Left ventricle myocardium superior (tissue), 1 donor: ENCODE results near the gene TMEM52. TPM values are rescaled to one million over a fixed set of nuclear protein-coding genes. Genes with fewer than 3 reads are reported as not detected.
A peak's percentile ranks its signal among the peaks of the same experiment; 100 is the strongest.

Experiments used
- ATAC-seq: fragments of 200-7000 bp; cut with Tn5 transposase; one replicate; pipeline ENCODE4 v1.9.1; 2020; ENCODE audit warnings: mild to moderate bottlenecking, moderate library complexity
- DNase-seq: peaks from one replicate; pipeline ENCODE4 v3.0.0-alpha.2; 2020
- intact Hi-C: fragments of 100-400 bp; cut with micrococcal nuclease; formaldehyde crosslinking; loops from one replicate; pipeline ENCODE4 v1.11.0; 2022
- long read RNA-seq: library from polyadenylated mRNA; unstranded; transcript quantifications from one replicate; pipeline ENCODE4 v2.0.0, GENCODE V29; 2021
- total RNA-seq: library from RNA; stranded (reverse); fragmentation: NEBNext Ultra II Directional; extraction: Animal tissue kit (Norgen Biotek cat#: 25700); gene quantifications from one replicate; pipeline ENCODE4 v1.2.1, GENCODE V29; 2021
- donor health status: DM: no; HTN: yes; CAD: no; lungs with severe emphysema.

The TMEM52 gene
- 1.7 TPM for total RNA-seq
- long read RNA-seq, partial matches to known transcripts: 0 of 3 reads
- long read RNA-seq, other reads (novel, unspliced or antisense): 0 of 3 reads

GRCh38 chr1:1918901-1919303 lies at the start of gene TMEM52:
TMEM52 (minus strand) TSS chr1:1919279; CDS start chr1:1919265, 14 bp downstream.
- intact Hi-C loops: no loop called here
- ATAC-seq: no peak
- no peak for DNase-seq

- DNase-seq: no peak
- intact Hi-C loops: loop anchor here (10.0 kb wide), 1 partner anchor 77 kb away; no protein-coding TSS in a partner anchor
- ATAC-seq: no peak
These were observed 48.8 kb upstream of the TMEM52 start for GRCh38 chr1:1967879-1968278.

GRCh38 chr1:1967151-1967550 lies 48.1 kb upstream of the TMEM52 start:
- ATAC-seq: no peak
- intact Hi-C loops: loop anchor here (10.0 kb wide), 1 partner anchor 78 kb away; no protein-coding TSS in a partner anchor
- no peak for DNase-seq

DNA sequence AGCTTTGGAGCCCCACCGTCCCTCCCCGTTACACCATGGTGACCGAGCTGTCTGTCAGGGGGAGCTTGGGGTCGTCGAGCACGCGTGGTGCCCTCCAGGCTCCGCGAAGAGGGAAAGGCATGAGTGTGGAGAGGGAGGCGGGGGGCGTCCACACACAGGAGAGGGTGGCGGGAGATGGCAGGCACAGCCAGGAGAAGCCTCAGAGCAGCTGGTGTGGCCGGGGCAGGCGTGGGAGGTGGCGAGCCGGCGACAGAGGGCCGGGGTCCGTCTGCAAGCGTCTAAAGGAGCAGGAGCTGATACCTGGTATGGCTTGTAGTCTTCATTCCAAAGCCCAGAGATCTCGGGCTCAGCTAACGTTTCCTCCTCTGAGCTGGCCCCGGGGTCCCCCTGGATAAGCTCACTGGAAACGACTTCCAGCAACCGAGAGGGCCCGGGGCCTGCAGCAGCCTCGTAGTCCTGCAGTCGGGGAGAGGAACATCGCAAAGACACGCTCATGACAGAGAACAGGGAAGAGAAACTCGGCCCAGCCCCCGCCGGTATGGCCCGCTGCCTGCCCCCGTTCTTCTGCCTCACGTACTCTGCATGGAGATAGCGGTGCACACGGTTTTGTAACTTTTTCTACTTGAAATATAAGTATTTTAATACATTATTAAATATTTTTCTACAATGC lies 47.1 kb upstream of the TMEM52 start:
- DNase-seq (no peak), ATAC-seq (no peak)
- intact Hi-C loops: loop anchor here (10.0 kb wide), 1 partner anchor 79 kb away; no protein-coding TSS in a partner anchor

DNA sequence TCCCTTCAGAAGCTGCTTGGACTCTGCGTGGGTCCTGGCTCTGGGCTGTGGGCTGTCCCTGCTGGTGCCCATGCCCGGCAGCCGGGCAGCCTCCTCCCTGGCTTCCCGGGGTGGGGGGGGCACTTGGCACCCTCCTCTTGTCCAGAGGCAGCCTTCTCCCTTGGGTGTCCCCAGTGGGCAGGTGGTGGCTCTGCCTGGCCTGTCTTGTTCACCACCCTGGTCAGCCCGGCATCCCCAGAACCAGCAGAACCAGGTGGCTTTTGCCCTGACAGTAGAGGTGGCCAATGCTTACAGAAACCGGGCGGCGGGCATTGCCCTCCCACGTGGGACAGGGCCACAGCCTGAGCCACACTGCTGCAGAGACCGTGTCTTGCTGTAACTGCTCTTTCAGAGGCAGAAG lies 46.5 kb upstream of the TMEM52 start:
- ATAC-seq (no peak), DNase-seq (no peak)
- intact Hi-C loops: loop anchor here (10.0 kb wide), 1 partner anchor 79 kb away; no protein-coding TSS in a partner anchor

GRCh38 chr1:1964811-1965210 lies 45.7 kb upstream of the TMEM52 start:
- no peak for DNase-seq
- no peak for ATAC-seq
- intact Hi-C loops: loop anchor here (10.0 kb wide), 1 partner anchor 80 kb away; no protein-coding TSS in a partner anchor

- intact Hi-C loops: loop anchor here (10.0 kb wide), 1 partner anchor 81 kb away; no protein-coding TSS in a partner anchor
- DNase-seq (no peak), ATAC-seq (no peak)
These were observed 44.5 kb upstream of the TMEM52 start for GRCh38 chr1:1963570-1963969.

DNA sequence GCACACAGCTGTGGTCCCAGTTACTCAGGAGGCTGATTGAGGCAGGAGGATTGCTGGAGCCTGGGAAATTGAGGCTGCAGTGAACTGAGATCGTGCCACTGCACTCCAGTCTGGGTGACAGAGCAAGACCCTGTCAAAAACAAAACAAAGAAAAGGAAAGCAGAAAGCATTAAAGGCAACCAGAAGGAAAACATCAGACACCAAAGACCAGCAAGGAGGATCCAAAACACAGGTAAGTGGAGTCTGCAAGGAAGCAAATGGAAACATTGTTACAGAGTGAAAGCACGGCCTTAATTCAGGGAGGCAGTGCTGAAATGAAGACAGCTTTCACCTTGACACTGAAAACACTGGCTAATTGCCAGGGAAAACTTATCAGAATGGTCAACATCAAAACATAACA lies 43.7 kb upstream of the TMEM52 start:
- no peak for ATAC-seq
- DNase-seq: no peak
- intact Hi-C loops: loop anchor here (10.0 kb wide), 1 partner anchor 82 kb away; no protein-coding TSS in a partner anchor

DNA sequence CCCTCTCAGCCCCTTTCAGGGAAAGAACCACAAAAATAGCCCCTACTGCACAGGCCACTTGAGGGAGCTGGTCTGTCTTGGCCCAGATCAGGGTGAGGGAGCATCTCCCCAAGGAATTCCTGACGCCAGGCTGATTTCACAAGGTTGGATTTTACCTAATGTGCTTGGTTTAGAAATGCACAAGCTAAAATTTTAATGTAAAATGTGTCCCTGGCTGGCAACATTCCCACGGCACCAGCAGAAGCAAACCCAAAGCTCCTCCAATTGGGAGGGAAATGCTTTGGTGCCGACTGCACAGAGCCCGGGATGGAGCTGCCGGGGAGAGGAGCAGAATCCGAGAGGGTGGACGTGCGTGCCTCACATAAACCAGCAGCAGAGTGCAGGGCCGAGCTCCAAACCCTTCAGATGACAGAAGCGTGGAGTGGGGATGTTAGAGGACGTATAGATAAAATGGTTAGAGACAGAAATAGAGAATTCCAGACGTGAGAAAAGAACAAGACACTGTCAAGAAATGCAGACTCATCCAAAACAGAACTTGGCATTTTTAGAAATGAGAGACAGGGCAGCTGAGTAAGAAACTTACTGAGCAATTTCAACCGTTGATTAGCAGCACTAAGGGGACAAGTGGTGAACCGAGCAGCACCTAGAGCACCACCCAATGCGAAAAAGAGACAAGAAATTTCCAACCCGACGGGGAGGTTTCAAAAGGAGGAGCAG lies 41.6 kb upstream of the TMEM52 start:
- intact Hi-C loops: loop anchor here (10.0 kb wide), 1 partner anchor 84 kb away; no protein-coding TSS in a partner anchor
- DNase-seq (no peak), ATAC-seq (no peak)

GRCh38 chr1:1959840-1960479 lies 40.9 kb upstream of the TMEM52 start:
- ATAC-seq: peak; percentile 97

DNA sequence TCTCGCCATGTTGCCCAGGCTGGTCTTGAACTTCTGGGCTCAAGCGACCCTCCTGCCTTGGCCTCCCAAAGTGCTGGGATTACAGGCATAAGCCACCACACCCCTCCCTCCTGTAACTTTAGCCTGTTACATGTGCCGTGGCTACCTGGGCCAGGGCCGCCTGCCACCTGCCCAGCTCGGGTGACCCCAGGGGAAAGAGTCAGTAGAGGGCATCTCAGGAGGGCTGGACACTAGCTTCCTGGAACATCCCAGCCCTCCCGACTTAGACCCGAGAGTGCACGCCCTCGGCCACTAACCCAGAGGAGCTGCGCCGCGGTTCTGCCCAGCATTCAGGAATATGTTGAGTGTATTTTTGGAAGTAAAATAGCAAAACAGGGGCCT lies 40.4 kb upstream of the TMEM52 start:
- no peak for DNase-seq
- no peak for ATAC-seq

More at GRCh38 chr1:1959840-1960479, 40.9 kb upstream of the TMEM52 start:
- intact Hi-C loops: loop anchor here (10.0 kb wide), 1 partner anchor 85 kb away; no protein-coding TSS in a partner anchor
- DNase-seq: peak; percentile 93

DNA sequence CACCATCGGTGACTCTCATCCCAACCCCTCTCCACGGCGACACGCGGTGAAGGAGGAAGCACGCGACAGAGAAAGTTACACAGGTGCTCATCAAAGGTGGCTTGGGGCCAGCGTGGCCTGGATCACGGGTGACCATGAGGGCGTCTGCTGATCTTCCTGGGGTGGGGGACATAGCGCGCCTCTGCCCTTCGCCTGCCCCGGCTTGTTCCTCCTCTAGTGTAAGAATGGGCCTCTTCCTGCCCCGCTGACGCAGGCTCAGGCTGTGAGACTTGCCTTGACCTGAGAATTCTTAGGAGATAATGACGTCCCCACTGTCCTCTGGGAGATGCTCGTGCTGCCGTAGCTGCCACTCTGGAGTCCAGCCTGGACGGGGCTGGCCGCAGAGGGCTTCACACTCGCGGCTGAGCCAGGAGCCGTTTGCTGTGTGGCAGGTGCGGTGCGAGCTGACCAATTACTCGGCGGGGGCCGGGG lies 39.0 kb upstream of the TMEM52 start:
- intact Hi-C loops: no loop called here
- DNase-seq (no peak), ATAC-seq (no peak)

More for the DNA sequence above, 40.4 kb upstream of the TMEM52 start:
- intact Hi-C loops: no loop called here

DNA sequence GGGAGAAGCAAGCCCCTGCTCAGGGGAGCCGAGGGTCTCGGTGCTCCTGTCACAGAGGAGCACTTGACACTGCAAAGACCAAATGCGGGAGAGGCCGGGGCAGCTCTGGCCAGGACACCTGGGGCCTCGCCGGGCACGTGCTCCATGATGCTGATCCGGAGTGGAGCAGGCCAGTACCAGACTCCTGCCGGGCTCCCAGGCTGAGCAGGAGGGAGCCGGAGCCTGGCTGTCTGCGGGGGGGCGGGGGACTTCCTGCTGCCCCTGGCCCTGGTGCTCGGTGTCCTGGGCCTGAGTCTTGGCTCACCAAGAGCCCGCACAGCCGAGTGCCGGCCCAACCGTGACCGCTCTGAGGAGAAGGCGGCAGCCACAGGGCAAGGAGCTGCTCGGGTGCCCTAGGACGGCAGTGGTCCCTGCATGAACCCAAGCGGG lies 38.5 kb upstream of the TMEM52 start:
- ATAC-seq (no peak), DNase-seq (no peak)
- intact Hi-C loops: no loop called here

DNA sequence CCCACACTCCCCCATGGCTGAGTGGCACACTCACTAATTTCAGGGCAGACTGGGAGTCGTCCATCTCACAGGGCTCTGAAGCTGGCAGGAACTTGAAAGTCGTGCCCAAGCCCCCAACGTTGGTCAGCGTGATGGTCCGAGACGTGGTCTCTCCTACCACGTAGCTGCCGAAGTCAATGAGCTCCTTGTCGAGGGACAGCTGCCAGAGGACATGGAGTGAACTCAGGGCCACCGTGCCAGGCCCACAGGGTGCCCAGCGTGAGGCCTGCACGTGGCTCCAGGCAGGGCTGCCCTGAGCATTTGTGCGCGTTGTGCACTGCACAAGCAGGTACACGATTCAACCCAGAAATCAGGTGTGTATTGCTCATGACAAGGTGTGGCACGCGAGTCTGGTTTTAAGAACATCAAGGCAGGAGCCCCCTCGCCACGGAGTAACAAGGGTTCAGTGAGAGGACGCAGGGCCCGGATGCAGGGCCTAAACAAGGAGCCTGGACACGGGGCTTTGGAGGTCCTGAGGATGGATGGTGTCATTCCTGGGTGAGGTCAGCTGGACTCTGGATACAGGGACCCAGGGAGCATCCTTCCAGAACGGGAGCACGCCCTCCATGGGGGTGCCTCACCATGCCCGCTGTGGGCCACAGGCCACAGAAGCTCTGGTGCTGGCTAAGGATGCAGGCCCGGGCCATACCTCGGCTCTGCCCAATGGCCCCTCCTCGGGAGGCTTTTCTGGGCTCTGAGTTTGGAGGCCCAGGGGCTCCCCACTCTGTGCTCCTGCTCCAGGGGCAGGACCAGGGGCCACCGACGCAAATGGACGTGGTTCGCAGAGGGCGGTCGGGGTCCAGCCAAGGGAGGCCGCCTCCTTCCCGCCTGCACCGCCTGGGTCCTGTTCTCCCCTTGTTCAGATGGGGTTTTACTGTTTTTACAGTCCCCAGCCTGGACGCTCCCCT lies 37.8 kb upstream of the TMEM52 start:
- DNase-seq (peak; percentile 11), ATAC-seq (no peak)
- intact Hi-C loops: no loop called here

DNA sequence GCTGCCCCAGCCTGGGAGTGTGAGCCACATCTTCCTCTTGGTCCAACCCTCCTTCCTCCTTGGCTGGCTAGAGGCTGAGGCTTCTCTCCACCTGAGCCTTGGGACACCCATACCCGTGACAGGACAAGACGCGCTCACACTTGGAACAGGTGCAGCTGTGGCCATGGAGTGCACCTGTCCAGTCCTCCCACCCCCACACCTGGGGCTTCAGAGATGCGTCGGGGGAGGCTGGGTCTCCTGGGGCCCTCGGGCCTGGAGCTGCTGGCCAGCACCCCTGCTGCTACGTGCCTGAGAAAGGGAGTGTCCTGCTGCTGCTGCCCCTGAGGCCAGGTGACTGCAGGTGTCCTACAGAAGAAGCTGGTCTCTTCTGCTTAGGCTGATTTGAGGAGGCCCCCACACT lies 37.0 kb upstream of the TMEM52 start:
- peak; percentile 10 for DNase-seq
- no peak for ATAC-seq
- intact Hi-C loops: no loop called here

- intact Hi-C loops: no loop called here
- DNase-seq (no peak), ATAC-seq (no peak)
These were observed 36.6 kb upstream of the TMEM52 start for GRCh38 chr1:1955621-1956094.

DNA sequence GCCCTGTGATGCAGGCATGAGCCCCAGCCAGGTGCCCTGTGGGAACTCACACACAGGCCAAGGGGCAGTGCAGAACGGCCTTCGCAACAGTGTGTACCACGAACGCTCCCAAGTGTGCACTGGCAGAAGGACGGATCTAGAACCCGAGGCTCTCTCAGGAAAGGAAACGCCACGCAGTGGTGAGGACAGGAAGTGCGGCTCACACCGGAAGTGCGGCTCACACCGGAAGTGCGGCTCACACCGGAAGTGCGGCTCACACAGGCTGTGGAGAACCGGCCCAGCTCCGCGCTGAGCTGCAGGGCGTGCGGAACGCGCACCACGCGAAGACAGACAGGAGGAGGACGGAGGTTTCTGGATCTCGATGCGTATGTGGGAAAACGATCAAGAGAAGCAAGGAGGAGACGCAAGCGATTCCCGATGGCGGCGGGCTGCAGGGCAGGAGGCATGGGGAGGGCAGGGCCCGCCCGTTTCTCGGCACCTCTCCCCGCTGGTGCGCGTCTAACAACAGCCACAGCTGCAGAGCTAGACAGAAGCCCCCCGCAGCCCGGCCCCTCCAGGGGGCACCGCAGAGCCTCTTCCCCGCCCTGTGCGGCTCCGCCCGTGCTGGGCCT lies 35.9 kb upstream of the TMEM52 start:
- intact Hi-C loops: no loop called here
- ATAC-seq: no peak
- no peak for DNase-seq

GRCh38 chr1:1954015-1954414 lies 34.9 kb upstream of the TMEM52 start:
- intact Hi-C loops: no loop called here
- no peak for ATAC-seq
- DNase-seq: no peak
